Stimulated activated CD8-positive, alpha-beta memory T cell treated with anti-CD3 and anti-CD28 coated beads, Interleukin-12 subunit alpha, Interleukin-12 subunit beta, amount 100 ng/mL, for 24 hours (primary cell): Measurements from ENCODE around the gene UBAP1L.
"Not testable (repeated sequence)": the region's sequence is repeated elsewhere in the genome, so short reads cannot be mapped to it uniquely, and the experiment has no call there.

ENCODE experiments used
- DNase-seq: peaks from one replicate; pipeline ENCODE4 v3.0.0-alpha.2; 2020; ENCODE audit errors: extremely low read depth

UBAP1L gene

GRCh38 chr15:65115086-65115485, at the start of gene UBAP1L:
Gene UBAP1L (minus strand): TSS chr15:65115200. CDS start chr15:65106215, 8,985 bp downstream.
- no peak for DNase-seq

- DNase-seq, result no peak
Measured at GRCh38 chr15:65164139-65164538, 49.1 kb upstream of the UBAP1L start.

- no peak for DNase-seq
Measured at GRCh38 chr15:65163041-65163440, 48.0 kb upstream of the UBAP1L start.

- DNase-seq, result no peak
Measured at GRCh38 chr15:65156692-65157091, 41.7 kb upstream of the UBAP1L start.

GRCh38 chr15:65154720-65155119, 39.7 kb upstream of the UBAP1L start:
- DNase-seq, result no peak

- DNase-seq, result no peak
Measured at GRCh38 chr15:65147902-65148301, 32.9 kb upstream of the UBAP1L start.

GRCh38 chr15:65146438-65146837, 31.4 kb upstream of the UBAP1L start:
- no peak for DNase-seq

- not testable (repeated sequence) for DNase-seq
Measured at GRCh38 chr15:65138631-65139030, 23.6 kb upstream of the UBAP1L start.

- not testable (repeated sequence) for DNase-seq
Measured at GRCh38 chr15:65137893-65138292, 22.9 kb upstream of the UBAP1L start.

GRCh38 chr15:65137089-65137488, 22.1 kb upstream of the UBAP1L start:
- not testable (repeated sequence) for DNase-seq

- no peak for DNase-seq
Measured at GRCh38 chr15:65134538-65134937, 19.5 kb upstream of the UBAP1L start.

GRCh38 chr15:65133548-65134200, 18.7 kb upstream of the UBAP1L start, which contains the start of gene PDCD7:
Gene PDCD7 (minus strand): TSS chr15:65133808. CDS start chr15:65133781, 27 bp downstream.
- peak; percentile 63 for DNase-seq

- no peak for DNase-seq
Measured at GRCh38 chr15:65132878-65133547, 18.0 kb upstream of the UBAP1L start.

GRCh38 chr15:65130941-65131340, 15.9 kb upstream of the UBAP1L start:
- no peak for DNase-seq

GRCh38 chr15:65115542-65115941, 542 bp upstream of the UBAP1L start:
- DNase-seq, result no peak

- DNase-seq, result no peak
Measured at GRCh38 chr15:65110676-65111292, 4.2 kb downstream of the UBAP1L start.

GRCh38 chr15:65106011-65106590, 8.9 kb downstream of the UBAP1L start:
- no peak for DNase-seq

- no peak for DNase-seq
Measured at GRCh38 chr15:65105038-65105437, 10.0 kb downstream of the UBAP1L start.

- no peak for DNase-seq
Measured at GRCh38 chr15:65102912-65103311, 12.1 kb downstream of the UBAP1L start.

- no peak for DNase-seq
Measured at GRCh38 chr15:65101891-65102708, 12.9 kb downstream of the UBAP1L start.

- peak; percentile 7 for DNase-seq
Measured at GRCh38 chr15:65101411-65101890, 13.5 kb downstream of the UBAP1L start.
